K562 (cell line): ENCODE measurements around the gene SPDYA.

Experiments used
- ELF1 ChIP-seq: fragments of 200-800 bp; sonication (Bioruptor generic); IDR thresholded peaks from 2 replicates; pipeline ENCODE4 v1.6.1; 2016; ENCODE audit warnings: missing genetic modification characterization, missing compliant biosample characterization
- TF ChIP-seq, protein P1 (sequence below), 3 experiments: IDR thresholded peaks in 2 of 3; conservative IDR thresholded peaks in 1 of 3; 2 replicates each; pipeline ENCODE4 v1.5.1; 2011 to 2012; ENCODE audit warnings: low read length in 3 of 3, mild to moderate bottlenecking in 3 of 3, control low read depth in 2 of 3, improper control_type of control experiment in 1 of 3, inconsistent platforms in 1 of 3, low read depth in 1 of 3, mixed read lengths in 1 of 3, moderate library complexity in 1 of 3; ENCODE audit not compliant: insufficient read depth in 2 of 3

DNA sequence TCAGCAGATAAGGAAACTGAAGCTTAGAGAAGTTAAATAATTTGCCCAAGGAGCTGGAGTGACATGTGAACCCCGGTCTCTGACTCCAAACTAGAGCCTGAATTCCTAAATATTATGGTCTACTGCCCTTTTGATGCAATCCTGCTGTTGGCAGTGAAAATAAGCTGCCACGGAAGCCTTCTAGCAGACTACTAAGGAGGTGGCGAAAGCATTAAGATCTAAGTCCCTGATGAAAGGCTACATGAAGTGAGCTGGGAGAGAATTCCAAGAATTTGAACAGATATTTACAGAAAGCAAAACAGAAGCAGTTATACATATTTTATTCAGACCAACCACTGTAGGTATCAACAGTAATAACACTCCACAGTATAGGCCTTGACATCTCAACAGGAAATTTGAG, 31.4 kb downstream of the SPDYA start:
- TF ChIP-seq ELF1 (tag), result no peak
- TF ChIP-seq, protein P1, sequence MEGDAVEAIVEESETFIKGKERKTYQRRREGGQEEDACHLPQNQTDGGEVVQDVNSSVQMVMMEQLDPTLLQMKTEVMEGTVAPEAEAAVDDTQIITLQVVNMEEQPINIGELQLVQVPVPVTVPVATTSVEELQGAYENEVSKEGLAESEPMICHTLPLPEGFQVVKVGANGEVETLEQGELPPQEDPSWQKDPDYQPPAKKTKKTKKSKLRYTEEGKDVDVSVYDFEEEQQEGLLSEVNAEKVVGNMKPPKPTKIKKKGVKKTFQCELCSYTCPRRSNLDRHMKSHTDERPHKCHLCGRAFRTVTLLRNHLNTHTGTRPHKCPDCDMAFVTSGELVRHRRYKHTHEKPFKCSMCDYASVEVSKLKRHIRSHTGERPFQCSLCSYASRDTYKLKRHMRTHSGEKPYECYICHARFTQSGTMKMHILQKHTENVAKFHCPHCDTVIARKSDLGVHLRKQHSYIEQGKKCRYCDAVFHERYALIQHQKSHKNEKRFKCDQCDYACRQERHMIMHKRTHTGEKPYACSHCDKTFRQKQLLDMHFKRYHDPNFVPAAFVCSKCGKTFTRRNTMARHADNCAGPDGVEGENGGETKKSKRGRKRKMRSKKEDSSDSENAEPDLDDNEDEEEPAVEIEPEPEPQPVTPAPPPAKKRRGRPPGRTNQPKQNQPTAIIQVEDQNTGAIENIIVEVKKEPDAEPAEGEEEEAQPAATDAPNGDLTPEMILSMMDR (IDR thresholded peaks at IDR 0.05 in 2 of 3, conservative IDR thresholded peaks at IDR 0.05 in 1 of 3; ENCODE audit: insufficient read depth in 2 of 3, low read depth in 1 of 3, low read length in 3 of 3), result no peak
